Retinal pigment epithelial cell (primary cell): ENCODE measurements around the gene MGLL.

Experiments used
- DNase-seq: peaks from one replicate; pipeline ENCODE4 v3.0.0-alpha.2; 2010; ENCODE audit warnings: low read depth
- H3K4me3 ChIP-seq: 2 replicates; pipeline ENCODE4 v1.5.1; 2011; ENCODE audit warnings: mild to moderate bottlenecking, low read length, control low read depth, moderate library complexity
- CTCF ChIP-seq: conservative IDR thresholded peaks from 2 replicates; pipeline ENCODE4 v1.5.1; 2011; ENCODE audit warnings: low read depth, low read length, control low read depth, inconsistent platforms

The MGLL gene

DNA sequence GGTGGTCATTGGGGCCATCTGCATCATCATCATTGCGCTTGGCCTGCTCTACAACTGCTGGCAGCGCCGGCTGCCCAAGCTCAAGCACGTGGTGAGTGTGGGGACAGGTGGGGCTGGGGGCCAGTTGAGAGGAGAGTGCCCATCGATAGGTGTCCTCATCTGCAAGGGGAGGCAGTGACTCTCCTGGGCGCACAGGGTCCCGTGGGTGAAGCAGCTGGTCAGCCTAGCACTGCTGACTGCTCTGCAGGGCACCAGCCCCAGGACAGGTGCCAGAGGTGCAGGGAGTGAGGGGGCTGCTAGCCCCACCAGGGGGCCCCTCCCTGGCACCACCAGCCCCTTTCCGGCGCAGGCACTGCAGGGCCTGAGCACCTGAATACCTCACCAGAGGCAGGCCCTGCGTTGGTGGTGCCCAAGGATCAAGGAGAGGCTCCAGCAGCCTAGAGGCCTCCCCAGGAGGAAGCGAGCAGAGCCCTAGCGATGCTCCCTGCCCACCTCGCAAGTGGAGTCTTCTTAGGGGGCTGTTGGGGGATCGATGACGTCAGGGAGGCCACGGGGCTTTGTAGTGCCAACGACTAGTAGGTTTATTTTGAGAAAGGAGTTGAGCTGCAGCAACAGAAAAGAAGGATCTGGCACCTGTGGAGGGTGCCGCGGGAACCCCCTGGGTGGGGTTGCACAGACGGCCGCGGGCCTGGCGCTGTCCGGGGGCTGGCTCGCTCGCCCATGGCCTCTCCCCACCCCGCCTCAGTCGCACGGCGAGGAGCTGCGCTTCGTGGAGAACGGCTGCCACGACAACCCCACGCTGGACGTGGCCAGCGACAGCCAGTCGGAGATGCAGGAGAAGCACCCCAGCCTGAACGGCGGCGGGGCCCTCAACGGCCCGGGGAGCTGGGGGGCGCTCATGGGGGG, 150.5 kb downstream of the MGLL start:
- TF ChIP-seq CTCF = no peak
- H3K4me3 ChIP-seq = peak overlapping the region; percentile 53
- DNase-seq = no peak

DNA sequence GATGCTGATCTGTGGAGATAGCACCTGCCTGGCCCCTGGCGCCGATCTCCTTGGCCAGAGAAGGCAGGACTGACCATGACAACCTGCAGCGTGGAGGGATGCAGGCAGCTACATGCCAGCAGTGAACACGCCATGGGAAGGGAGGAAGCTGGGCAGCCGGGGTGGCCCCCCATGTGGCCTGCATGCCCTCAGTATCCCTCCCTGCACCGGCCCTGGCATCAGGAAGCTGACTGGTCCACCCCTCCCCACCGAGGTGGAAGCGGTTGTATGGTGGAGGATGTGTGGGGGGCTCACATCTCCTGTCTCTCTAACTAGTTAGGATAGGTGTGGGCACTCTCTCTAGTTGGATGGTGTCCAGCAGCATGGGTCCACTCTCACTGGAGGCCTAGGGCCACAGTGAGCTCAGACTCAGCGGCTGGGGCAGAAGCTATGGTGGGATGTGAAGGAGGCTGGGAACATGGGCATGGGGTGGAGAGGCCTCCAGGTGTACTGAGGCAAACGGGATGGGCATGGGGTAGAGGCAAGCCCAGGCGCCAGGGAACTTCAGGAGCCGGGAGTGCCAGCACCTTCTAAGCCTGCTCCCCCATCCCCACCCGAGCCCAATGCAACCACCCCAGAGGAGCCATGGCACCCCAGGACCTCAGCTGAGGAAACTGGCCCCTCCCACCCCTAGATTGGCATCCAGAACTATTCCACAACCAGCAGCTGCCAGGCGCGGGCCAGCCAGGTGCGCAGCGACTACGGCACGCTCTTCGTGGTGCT, 151.4 kb downstream of the MGLL start:
- DNase-seq = no peak
- TF ChIP-seq CTCF = no peak
- no peak overlapping the region for H3K4me3 ChIP-seq

- H3K4me3 ChIP-seq = no peak overlapping the region
- no peak for TF ChIP-seq CTCF
- no peak for DNase-seq
These were observed 152.1 kb downstream of the MGLL start for GRCh38 chr3:127670229-127670559.

GRCh38 chr3:127669541-127670228, 152.6 kb downstream of the MGLL start:
- no peak for DNase-seq
- no peak for TF ChIP-seq CTCF
- no peak overlapping the region for H3K4me3 ChIP-seq

DNA sequence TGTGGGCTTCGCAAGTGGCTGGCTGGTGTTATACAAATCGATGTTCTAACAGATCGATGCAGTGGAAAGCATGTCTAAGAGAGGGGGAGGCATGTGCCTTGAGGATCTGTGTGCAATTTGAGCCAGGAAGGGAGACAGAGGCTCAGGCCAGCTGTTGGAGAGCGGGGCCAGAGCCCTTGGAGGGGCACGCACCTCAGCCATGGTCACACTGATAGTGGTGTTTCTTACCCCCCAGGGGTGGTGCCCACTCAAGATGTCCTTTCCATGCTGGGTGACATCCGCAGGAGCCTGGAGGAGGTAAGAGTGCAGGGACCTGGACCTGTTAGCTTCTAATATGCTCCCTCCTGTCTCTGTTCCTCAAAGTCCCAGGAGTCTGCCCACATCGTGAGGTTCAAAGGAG, 153.4 kb downstream of the MGLL start:
- H3K4me3 ChIP-seq = no peak overlapping the region
- DNase-seq = no peak
- no peak for TF ChIP-seq CTCF

- no peak for TF ChIP-seq CTCF
- no peak overlapping the region for H3K4me3 ChIP-seq
- DNase-seq = no peak
These were observed 155.1 kb downstream of the MGLL start for GRCh38 chr3:127667119-127667681.
